ENCODE data around the gene KSR2.

KSR2 gene

GRCh38 chr12:117484901-117485300 lies 483.9 kb downstream of the KSR2 start:
- DNase-seq: no peak

- no peak for DNase-seq
Observed at GRCh38 chr12:117483501-117483900, 485.3 kb downstream of the KSR2 start.

- no peak for DNase-seq
Observed at GRCh38 chr12:117481470-117481869, 487.3 kb downstream of the KSR2 start.

GRCh38 chr12:117476341-117476740 lies 492.4 kb downstream of the KSR2 start:
- no peak for DNase-seq

- no peak for DNase-seq
Observed at GRCh38 chr12:117473856-117474255, 494.9 kb downstream of the KSR2 start.

- DNase-seq: no peak
Observed at GRCh38 chr12:117472983-117473382, 495.8 kb downstream of the KSR2 start.

GRCh38 chr12:117470804-117471203 lies 498.0 kb downstream of the KSR2 start:
- DNase-seq: no peak

- no peak for DNase-seq
Observed at GRCh38 chr12:117469883-117470483, 498.8 kb downstream of the KSR2 start.

GRCh38 chr12:117468016-117468415 lies 500.8 kb downstream of the KSR2 start:
- no peak for DNase-seq

GRCh38 chr12:117467588-117467987 lies 501.2 kb downstream of the KSR2 start:
- DNase-seq: no peak

- DNase-seq: no peak
Observed at GRCh38 chr12:117466677-117467362, 502.0 kb downstream of the KSR2 start.

GRCh38 chr12:117461732-117462131 lies 507.1 kb downstream of the KSR2 start:
- no peak for DNase-seq

GRCh38 chr12:117459229-117459628 lies 509.6 kb downstream of the KSR2 start:
- DNase-seq: no peak

GRCh38 chr12:117457189-117457588 lies 511.6 kb downstream of the KSR2 start:
- no peak for DNase-seq

GRCh38 chr12:117456076-117456475 lies 512.7 kb downstream of the KSR2 start:
- DNase-seq: no peak

GRCh38 chr12:117453961-117454360 lies 514.8 kb downstream of the KSR2 start:
- DNase-seq: no peak

- no peak for DNase-seq
Observed at GRCh38 chr12:117452112-117452511, 516.7 kb downstream of the KSR2 start.

- no peak for DNase-seq
Observed at GRCh38 chr12:117450209-117450608, 518.6 kb downstream of the KSR2 start.

- DNase-seq: no peak
Observed at GRCh38 chr12:117447665-117448366, 521.0 kb downstream of the KSR2 start.

GRCh38 chr12:117444781-117445180 lies 524.0 kb downstream of the KSR2 start:
- no peak for DNase-seq

- DNase-seq: no peak
Observed at GRCh38 chr12:117441751-117442150, 527.0 kb downstream of the KSR2 start.

- DNase-seq: no peak
Observed at GRCh38 chr12:117440384-117440783, 528.4 kb downstream of the KSR2 start.

GRCh38 chr12:117439531-117440001 lies 529.2 kb downstream of the KSR2 start:
- DNase-seq: no peak

- DNase-seq: no peak
Observed at GRCh38 chr12:117438809-117439208, 530.0 kb downstream of the KSR2 start.
